H9 (cell line): ENCODE data around the gene SMAP1. TPM values are rescaled to one million over a fixed set of nuclear protein-coding genes. Genes with fewer than 3 reads are reported as not detected.
A peak's percentile ranks its signal among the peaks of the same experiment; 100 is the strongest.

Source experiments
- DNase-seq: peaks from one replicate; pipeline ENCODE4 v3.0.0-alpha.2; 2017
- H2AFZ ChIP-seq: one replicate; pipeline ENCODE4 v1.6.1; 2013; ENCODE audit warnings: mild to moderate bottlenecking, low read length, control low read depth, moderate library complexity
- H2AK5ac ChIP-seq: 2 replicates; pipeline ENCODE4 v1.6.1; 2013; ENCODE audit warnings: low read length, control low read depth, mixed read lengths; ENCODE audit not compliant: insufficient read length
- H2BK120ac ChIP-seq: one replicate; pipeline ENCODE4 v1.6.1; 2013; ENCODE audit warnings: low read depth, mild to moderate bottlenecking, low read length, control low read depth, inconsistent platforms; ENCODE audit not compliant: poor library complexity, severe bottlenecking
- H2BK12ac ChIP-seq: 2 replicates; pipeline ENCODE4 v1.6.1; 2013; ENCODE audit warnings: low read length, control low read depth, mixed read lengths, low read depth; ENCODE audit not compliant: insufficient read length
- H2BK15ac ChIP-seq: 2 replicates; pipeline ENCODE4 v1.6.1; 2013; ENCODE audit warnings: low read depth, low read length, control low read depth
- H2BK20ac ChIP-seq: one replicate; pipeline ENCODE4 v1.6.1; 2013; ENCODE audit warnings: low read depth, mild to moderate bottlenecking, low read length, control low read depth, inconsistent platforms; ENCODE audit not compliant: poor library complexity, severe bottlenecking
- H2BK5ac ChIP-seq: 2 replicates; pipeline ENCODE4 v1.6.1; 2013; ENCODE audit warnings: low read length, control low read depth, mixed read lengths; ENCODE audit not compliant: insufficient read length
- H3K14ac ChIP-seq: 2 replicates; pipeline ENCODE4 v1.6.1; 2013; ENCODE audit warnings: low read length, control low read depth; ENCODE audit not compliant: insufficient read depth
- H3K18ac ChIP-seq: 2 replicates; pipeline ENCODE4 v1.6.1; 2013; ENCODE audit warnings: low read depth, mild to moderate bottlenecking, mixed read lengths, low read length, control low read depth; ENCODE audit not compliant: insufficient read length
- H3K23ac ChIP-seq: 2 replicates; pipeline ENCODE4 v1.6.1; 2013; ENCODE audit warnings: low read length, control low read depth, mixed read lengths, low read depth; ENCODE audit not compliant: insufficient read length
- H3K23me2 ChIP-seq: 2 replicates; pipeline ENCODE4 v1.6.1; 2013; ENCODE audit warnings: low read depth, mild to moderate bottlenecking, mixed read lengths, low read length, control low read depth; ENCODE audit not compliant: insufficient read length, poor library complexity, severe bottlenecking
- H3K27ac ChIP-seq: 2 replicates; pipeline ENCODE4 v1.5.1; 2013; ENCODE audit warnings: low read length, control low read depth, mixed read lengths, low read depth; ENCODE audit not compliant: insufficient read length
- H3K27me3 ChIP-seq: 2 replicates; pipeline ENCODE4 v1.6.1; 2013; ENCODE audit warnings: low read length, control low read depth, inconsistent platforms; ENCODE audit not compliant: insufficient read depth
- H3K4ac ChIP-seq: 2 replicates; pipeline ENCODE4 v1.6.1; 2013; ENCODE audit warnings: low read depth, mild to moderate bottlenecking, control low read depth, inconsistent platforms, low read length, moderate library complexity
- H3K4me1 ChIP-seq: 2 replicates; pipeline ENCODE4 v1.6.1; 2013; ENCODE audit warnings: low read length, control low read depth, inconsistent platforms; ENCODE audit not compliant: insufficient read depth
- H3K4me2 ChIP-seq: 2 replicates; pipeline ENCODE4 v1.6.1; 2013; ENCODE audit warnings: low read length, control low read depth, mixed read lengths; ENCODE audit not compliant: insufficient read length, insufficient read depth
- H3K56ac ChIP-seq: 2 replicates; pipeline ENCODE4 v1.6.1; 2013; ENCODE audit warnings: low read depth, mild to moderate bottlenecking, mixed read lengths, low read length, control low read depth; ENCODE audit not compliant: insufficient read length
- H3K79me1 ChIP-seq: 2 replicates; pipeline ENCODE4 v1.6.1; 2013; ENCODE audit warnings: low read depth, mild to moderate bottlenecking, moderate library complexity, low read length, control low read depth, inconsistent platforms; ENCODE audit not compliant: insufficient read depth, poor library complexity, severe bottlenecking
- H3K79me2 ChIP-seq: 2 replicates; pipeline ENCODE4 v1.6.1; 2013; ENCODE audit warnings: low read length, control low read depth, inconsistent platforms; ENCODE audit not compliant: insufficient read depth
- H3K9ac ChIP-seq: 2 replicates; pipeline ENCODE4 v1.6.1; 2013; ENCODE audit warnings: low read length, control low read depth, mixed read lengths; ENCODE audit not compliant: insufficient read length; ENCODE audit errors: extremely low read depth
- H3K9me3 ChIP-seq: one replicate; pipeline ENCODE4 v1.6.1; 2013; ENCODE audit warnings: low read depth, low read length, inconsistent platforms; ENCODE audit not compliant: control insufficient read depth
- H3T11ph ChIP-seq: one replicate; pipeline ENCODE4 v1.6.1; 2013; ENCODE audit warnings: mild to moderate bottlenecking, low read length, control low read depth, inconsistent platforms
- H4K20me1 ChIP-seq: one replicate; pipeline ENCODE4 v1.6.1; 2013; ENCODE audit not compliant: control insufficient read depth, insufficient read length, insufficient read depth
- H4K5ac ChIP-seq: 2 replicates; pipeline ENCODE4 v1.6.1; 2013; ENCODE audit warnings: low read depth, mild to moderate bottlenecking, mixed read lengths, low read length, control low read depth; ENCODE audit not compliant: insufficient read length
- H4K8ac ChIP-seq: replicated peaks from 2 replicates; pipeline ENCODE4 v1.6.1; 2013; ENCODE audit warnings: low read length, control low read depth, mixed read lengths, low read depth; ENCODE audit not compliant: insufficient read length
- H4K91ac ChIP-seq: 2 replicates; pipeline ENCODE4 v1.6.1; 2013; ENCODE audit warnings: low read depth, mild to moderate bottlenecking, moderate library complexity, mixed read lengths, low read length, control low read depth; ENCODE audit not compliant: insufficient read length
- H3K27ac Mint-ChIP-seq, 3 experiments: 2 replicates in 2 of 3; 3 replicates in 1 of 3; pipeline ENCODE4 v1.8.0; 2020 to 2021; ENCODE audit warnings: mixed read lengths in 3 of 3, mild to moderate bottlenecking in 1 of 3, moderate library complexity in 1 of 3
- H3K27me3 Mint-ChIP-seq: 2 replicates; pipeline ENCODE4 v1.8.0; 2021; ENCODE audit warnings: low read depth, mild to moderate bottlenecking, moderate library complexity, mixed read lengths
- H3K36me3 Mint-ChIP-seq, 3 experiments: 2 replicates in 2 of 3; 3 replicates in 1 of 3; pipeline ENCODE4 v1.8.0; 2020 to 2021; ENCODE audit warnings: low read depth in 3 of 3, mixed read lengths in 3 of 3; ENCODE audit not compliant: insufficient read depth in 1 of 3
- H3K4me1 Mint-ChIP-seq, 2 experiments: 2 replicates each; pipeline ENCODE4 v1.8.0; 2020; ENCODE audit warnings: mixed read lengths in 2 of 2
- H3K4me3 Mint-ChIP-seq, 2 experiments: 2 replicates in 1 of 2; 3 replicates in 1 of 2; pipeline ENCODE4 v1.8.0; 2020 to 2021; ENCODE audit warnings: mild to moderate bottlenecking in 2 of 2, mixed read lengths in 2 of 2, moderate library complexity in 1 of 2
- H3K9me3 Mint-ChIP-seq, 2 experiments: 2 replicates in 1 of 2; 3 replicates in 1 of 2; pipeline ENCODE4 v1.8.0; 2020; ENCODE audit warnings: mild to moderate bottlenecking in 2 of 2, mixed read lengths in 2 of 2, moderate library complexity in 1 of 2
- WGBS: extraction: QIAGEN DNeasy Blood & Tissue Kit; methylation state at CpG from one replicate; pipeline ENCODE4 v1.1.7; 2013; ENCODE audit warnings: missing lambda C conversion rate, low lambda C conversion rate, mixed read lengths; ENCODE audit not compliant: insufficient read length; ENCODE audit errors: extremely low coverage; 5-methylcytosine and 5-hydroxymethylcytosine counted together
- total RNA-seq: library from RNA; stranded (reverse); gene quantifications from 2 replicates; pipeline ENCODE4 v1.2.1, GENCODE V29; 2021
- TF ChIP-seq, protein P1 (sequence below): fragments of 200-600 bp; sonication (generic); conservative IDR thresholded peaks from 3 replicates; pipeline ENCODE4 v1.8.0; 2021; ENCODE audit warnings: antibody characterized with exemption, mild to moderate bottlenecking

Gene SMAP1
- total RNA-seq, 1 experiment from 2014 or later, result 29.3 TPM

DNA sequence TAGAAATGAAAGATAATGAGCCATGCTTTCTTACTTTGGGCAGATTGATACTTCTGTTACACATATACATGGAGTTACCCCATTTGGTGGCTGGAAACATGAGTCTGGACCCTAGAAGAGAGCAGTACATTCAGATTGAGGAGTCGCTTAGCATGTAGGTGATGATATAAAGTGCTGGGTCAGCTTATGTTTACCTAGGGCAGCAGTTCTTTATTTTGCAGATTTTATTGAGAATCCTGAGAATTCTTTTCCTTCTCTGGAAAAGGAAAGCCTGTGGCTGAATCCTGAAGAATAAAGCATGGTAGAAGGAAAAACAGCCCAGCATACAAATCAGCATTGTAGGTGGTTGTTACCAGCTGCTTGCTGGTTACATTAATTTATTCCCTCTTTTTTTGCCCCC, 91.2 kb downstream of the SMAP1 start:
- Histone ChIP-seq H3K4ac (no peak overlapping the region), H4K91ac (no peak overlapping the region), H4K5ac (no peak overlapping the region), H3K9ac (no peak overlapping the region), H2BK15ac (no peak overlapping the region), H3K23me2 (no peaks in the 10 kb centered on the region), H3K56ac (no peak overlapping the region), H3K27ac (peak overlapping the region; percentile 36), H3K23ac (no peak overlapping the region), H4K20me1 (no peaks in the 10 kb centered on the region), H3K14ac (no peak overlapping the region), H3K79me2 (no peaks in the 10 kb centered on the region), H3K18ac (no peak overlapping the region), H2AK5ac (no peak overlapping the region), H3K4me2 (no peak overlapping the region), H2BK12ac (no peak overlapping the region), H3K9me3 (no peaks in the 10 kb centered on the region), H3K79me1 (no peaks in the 10 kb centered on the region), H2BK120ac (no peak overlapping the region), H4K8ac (no peak overlapping the region), H2BK20ac (no peak overlapping the region), H2AFZ (no peak overlapping the region), H2BK5ac (no peak overlapping the region), H3T11ph (no peak overlapping the region), H3K27me3 (no peaks in the 10 kb centered on the region), H3K4me1 (0 out of 2 replicates have a peak, but pooled peaks cover 5% of the 10 kb centered on the region)
- TF ChIP-seq, protein P1, sequence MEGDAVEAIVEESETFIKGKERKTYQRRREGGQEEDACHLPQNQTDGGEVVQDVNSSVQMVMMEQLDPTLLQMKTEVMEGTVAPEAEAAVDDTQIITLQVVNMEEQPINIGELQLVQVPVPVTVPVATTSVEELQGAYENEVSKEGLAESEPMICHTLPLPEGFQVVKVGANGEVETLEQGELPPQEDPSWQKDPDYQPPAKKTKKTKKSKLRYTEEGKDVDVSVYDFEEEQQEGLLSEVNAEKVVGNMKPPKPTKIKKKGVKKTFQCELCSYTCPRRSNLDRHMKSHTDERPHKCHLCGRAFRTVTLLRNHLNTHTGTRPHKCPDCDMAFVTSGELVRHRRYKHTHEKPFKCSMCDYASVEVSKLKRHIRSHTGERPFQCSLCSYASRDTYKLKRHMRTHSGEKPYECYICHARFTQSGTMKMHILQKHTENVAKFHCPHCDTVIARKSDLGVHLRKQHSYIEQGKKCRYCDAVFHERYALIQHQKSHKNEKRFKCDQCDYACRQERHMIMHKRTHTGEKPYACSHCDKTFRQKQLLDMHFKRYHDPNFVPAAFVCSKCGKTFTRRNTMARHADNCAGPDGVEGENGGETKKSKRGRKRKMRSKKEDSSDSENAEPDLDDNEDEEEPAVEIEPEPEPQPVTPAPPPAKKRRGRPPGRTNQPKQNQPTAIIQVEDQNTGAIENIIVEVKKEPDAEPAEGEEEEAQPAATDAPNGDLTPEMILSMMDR, result no peak
- peak overlapping the region; percentile 81 to 87 (median 83) for H3K27ac Mint-ChIP-seq
- no peak for DNase-seq
- no peaks in the 10 kb centered on the region for H3K27me3 Mint-ChIP-seq
- no CpG with 5 or more reads among the region's 1 CpG for WGBS
- no peak overlapping the region for H3K4me3 Mint-ChIP-seq
- H3K9me3 Mint-ChIP-seq, result peaks cover 4 to 5% of the 10 kb centered on the region in 2 experiments; a peak in 3 of 5 replicates
- peaks cover 17 to 33% of the 10 kb centered on the region in 2 experiments for H3K4me1 Mint-ChIP-seq
- peaks cover 5 to 7% (median 5%) of the 10 kb centered on the region in 3 experiments for H3K36me3 Mint-ChIP-seq
